Measurements from ENCODE around the gene KAT5. TPM values are rescaled to one million over a fixed set of nuclear protein-coding genes. Genes with fewer than 3 reads are reported as not detected.

The KAT5 gene
- total and polyA plus RNA-seq, 2 donors (not counting 3 experiments of a cell fraction or from before 2014, with no cell fraction given): 35.8 to 48.8 TPM

- CTCF ChIA-PET: no interaction called here
- POLR2A ChIA-PET: no interaction called here
- FAIRE-seq: peak; percentile 53
Measured at GRCh38 chr11:65742353-65742752, 30.3 kb downstream of the KAT5 start.

More at GRCh38 chr11:65742353-65742752, 30.3 kb downstream of the KAT5 start:
- Histone ChIP-seq H3K4me2 (ENCODE audit: insufficient read depth, low read length) (no peak overlapping the region), H4K20me1 (replicated peaks; ENCODE audit: control insufficient read depth, extremely low read depth, insufficient read depth, low read length) (no peaks in the 10 kb centered on the region), H3K9me3 (replicated peaks; ENCODE audit: control insufficient read depth, insufficient read depth, low read length) (no peaks in the 10 kb centered on the region), H3K79me2 (ENCODE audit: control insufficient read depth, insufficient read depth, low read length) (no peaks in the 10 kb centered on the region), H3K27ac (ENCODE audit: insufficient read depth, low read depth, low read length) (no peak overlapping the region), H3K4me3 (replicated peaks in 1 of 3; ENCODE audit: insufficient read depth in 1 of 3, low read depth in 1 of 3, low read length in 3 of 3) (no peak overlapping the region), H2AFZ (ENCODE audit: low read depth, low read length) (peak overlapping the region; percentile 45), H3K27me3 (ENCODE audit: control insufficient read depth in 2 of 2, insufficient read depth in 2 of 2, low read length in 2 of 2) (peaks cover 7 to 13% of the 10 kb centered on the region in 2 experiments), H3K36me3 (ENCODE audit: control insufficient read depth in 2 of 2, extremely low read depth in 1 of 2, insufficient read depth in 2 of 2, low read length in 2 of 2) (no peaks in the 10 kb centered on the region), H3K9me1 (replicated peaks; ENCODE audit: control insufficient read depth, extremely low read depth, insufficient read depth, low read length) (no peaks in the 10 kb centered on the region), H3K4me1 (ENCODE audit: control insufficient read depth, extremely low read depth, insufficient read depth, low read length) (no peaks in the 10 kb centered on the region), H3K9ac (replicated peaks; ENCODE audit: extremely low read depth, insufficient read depth, low read length) (no peak overlapping the region)
- dilution Hi-C loops (cut with MboI; ENCODE audit: extremely low pct_ligation_motif_present, low sequenced_read_pairs) (no loop called here), intact Hi-C loops (cut with micrococcal nuclease) (no loop called here)
- DNase-seq (ENCODE audit: low read depth, low spot score): peak; percentile 74
- TF ChIP-seq JUN (IDR thresholded peaks at IDR 0.05; ENCODE audit: borderline replicate concordance, insufficient read depth, insufficient read length, low read depth): no peak
- TF ChIP-seq POLR2AphosphoS5 (IDR thresholded peaks at IDR 0.05; ENCODE audit: insufficient read depth, low read depth, low read length): no peak
- TF ChIP-seq EZH2 (IDR thresholded peaks at IDR 0.05; ENCODE audit: borderline replicate concordance, low read depth, low read length, severe bottlenecking): no peak
- TF ChIP-seq, protein P1, sequence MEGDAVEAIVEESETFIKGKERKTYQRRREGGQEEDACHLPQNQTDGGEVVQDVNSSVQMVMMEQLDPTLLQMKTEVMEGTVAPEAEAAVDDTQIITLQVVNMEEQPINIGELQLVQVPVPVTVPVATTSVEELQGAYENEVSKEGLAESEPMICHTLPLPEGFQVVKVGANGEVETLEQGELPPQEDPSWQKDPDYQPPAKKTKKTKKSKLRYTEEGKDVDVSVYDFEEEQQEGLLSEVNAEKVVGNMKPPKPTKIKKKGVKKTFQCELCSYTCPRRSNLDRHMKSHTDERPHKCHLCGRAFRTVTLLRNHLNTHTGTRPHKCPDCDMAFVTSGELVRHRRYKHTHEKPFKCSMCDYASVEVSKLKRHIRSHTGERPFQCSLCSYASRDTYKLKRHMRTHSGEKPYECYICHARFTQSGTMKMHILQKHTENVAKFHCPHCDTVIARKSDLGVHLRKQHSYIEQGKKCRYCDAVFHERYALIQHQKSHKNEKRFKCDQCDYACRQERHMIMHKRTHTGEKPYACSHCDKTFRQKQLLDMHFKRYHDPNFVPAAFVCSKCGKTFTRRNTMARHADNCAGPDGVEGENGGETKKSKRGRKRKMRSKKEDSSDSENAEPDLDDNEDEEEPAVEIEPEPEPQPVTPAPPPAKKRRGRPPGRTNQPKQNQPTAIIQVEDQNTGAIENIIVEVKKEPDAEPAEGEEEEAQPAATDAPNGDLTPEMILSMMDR (IDR thresholded peaks at IDR 0.05; ENCODE audit: extremely low read depth in 1 of 2, insufficient read depth in 1 of 2, low read depth in 1 of 2, low read length in 2 of 2): no peak
- no peak for TF ChIP-seq MYC (IDR thresholded peaks at IDR 0.05; ENCODE audit: low read depth, low read length)
- TF ChIP-seq GATA2 (IDR thresholded peaks at IDR 0.05; ENCODE audit: insufficient read depth, insufficient read length, low read depth, low read length): no peak
- no peak for TF ChIP-seq FOS (IDR thresholded peaks at IDR 0.05; ENCODE audit: borderline replicate concordance, insufficient read depth, low read length)
- no peak for TF ChIP-seq POLR2A (IDR thresholded peaks at IDR 0.05; ENCODE audit: low read depth, low read length)
- TF ChIP-seq MAX (IDR thresholded peaks at IDR 0.05; ENCODE audit: insufficient read depth, insufficient read length): no peak
- BruUV-seq (replicated peaks): no TSS peak

All from endothelial cell of umbilical vein (primary cell).